GM23338 (cell line): ENCODE results near the gene RNF157. TPM values are rescaled to one million over a fixed set of nuclear protein-coding genes. Genes with fewer than 3 reads are reported as not detected.
A peak's percentile ranks its signal among the peaks of the same experiment; 100 is the strongest.

Experiments
- ATAC-seq: fragments of 200-7000 bp; cut with Tn5 transposase; 3 replicates; pipeline ENCODE4 v1.9.1; 2020
- DNase-seq: peaks from one replicate; pipeline ENCODE4 v3.0.0-alpha.2; 2015; ENCODE audit warnings: low spot score
- H2AFZ ChIP-seq: fragments of 200-600 bp; sonication (generic); 2 replicates; pipeline ENCODE4 v1.8.0; 2016; ENCODE audit warnings: antibody characterized with exemption, mild to moderate bottlenecking, moderate library complexity
- H3F3A ChIP-seq: fragments of 200-600 bp; sonication (generic); replicated peaks from 2 replicates; pipeline ENCODE4 v1.8.0; 2017; ENCODE audit warnings: antibody characterized with exemption, mixed run types, low read depth
- H3K27ac ChIP-seq: fragments of 200-600 bp; sonication (generic); 2 replicates; pipeline ENCODE4 v1.6.1; 2016; ENCODE audit warnings: low read depth
- H3K27me3 ChIP-seq: fragments of 200-600 bp; sonication (generic); 2 replicates; pipeline ENCODE4 v1.8.0; 2016; ENCODE audit warnings: mild to moderate bottlenecking, mixed run types, moderate library complexity; ENCODE audit not compliant: insufficient read depth
- H3K36me3 ChIP-seq: fragments of 200-600 bp; sonication (generic); 2 replicates; pipeline ENCODE4 v1.8.0; 2016; ENCODE audit warnings: mild to moderate bottlenecking; ENCODE audit not compliant: insufficient read depth
- H3K4me1 ChIP-seq: fragments of 200-600 bp; sonication (generic); 2 replicates; pipeline ENCODE4 v1.8.0; 2016; ENCODE audit warnings: mild to moderate bottlenecking, moderate library complexity; ENCODE audit not compliant: insufficient read depth
- H3K4me2 ChIP-seq: fragments of 200-600 bp; sonication (generic); 2 replicates; pipeline ENCODE4 v1.7.1; 2017; ENCODE audit warnings: mixed run types
- H3K4me3 ChIP-seq: fragments of 200-600 bp; sonication (generic); 2 replicates; pipeline ENCODE4 v1.6.1; 2016; ENCODE audit warnings: mixed run types
- H3K79me2 ChIP-seq: fragments of 200-600 bp; sonication (generic); replicated peaks from 2 replicates; pipeline ENCODE4 v1.8.0; 2017; ENCODE audit warnings: mild to moderate bottlenecking; ENCODE audit not compliant: insufficient read depth
- H3K9me2 ChIP-seq: fragments of 200-600 bp; sonication (generic); 2 replicates; pipeline ENCODE4 v1.8.0; 2017; ENCODE audit not compliant: insufficient read depth
- H4K20me1 ChIP-seq: fragments of 200-600 bp; sonication (generic); replicated peaks from 2 replicates; pipeline ENCODE4 v1.8.0; 2017; ENCODE audit warnings: mild to moderate bottlenecking; ENCODE audit not compliant: insufficient read depth
- H3K27ac Mint-ChIP-seq: 2 replicates; pipeline ENCODE4 v1.8.0; 2020; ENCODE audit warnings: inconsistent platforms, mild to moderate bottlenecking, moderate library complexity, mixed read lengths
- H3K27me3 Mint-ChIP-seq: 3 replicates; pipeline ENCODE4 v1.8.0; 2022; ENCODE audit warnings: low read depth, mild to moderate bottlenecking, moderate library complexity, mixed read lengths, inconsistent platforms; ENCODE audit not compliant: insufficient read depth, poor library complexity
- H3K36me3 Mint-ChIP-seq: 3 replicates; pipeline ENCODE4 v1.8.0; 2021; ENCODE audit warnings: low read depth, mild to moderate bottlenecking, inconsistent platforms, moderate library complexity, mixed read lengths
- H3K4me1 Mint-ChIP-seq: 3 replicates; pipeline ENCODE4 v1.8.0; 2020; ENCODE audit warnings: mild to moderate bottlenecking, inconsistent platforms, mixed read lengths
- H3K4me3 Mint-ChIP-seq: 3 replicates; pipeline ENCODE4 v1.8.0; 2021; ENCODE audit warnings: moderate library complexity, mild to moderate bottlenecking, inconsistent platforms, mixed read lengths
- H3K9me3 Mint-ChIP-seq: 3 replicates; pipeline ENCODE4 v1.8.0; 2020; ENCODE audit warnings: moderate library complexity, mild to moderate bottlenecking, inconsistent platforms, mixed read lengths
- CREB1 ChIP-seq: fragments of 250-450 bp; sonication (Bioruptor Pico); IDR thresholded peaks from 2 replicates; pipeline ENCODE4 v1.5.0; 2020; ENCODE audit warnings: low read depth, mild to moderate bottlenecking, moderate library complexity
- CTCF ChIP-seq, 2 experiments: fragments of 200-600 bp in 1 of 2; sonication (generic) in 1 of 2; conservative IDR thresholded peaks; 2 replicates each; pipeline versions ENCODE4 v1.5.1 to v1.6.1; 2016 to 2017; ENCODE audit warnings: antibody characterized with exemption in 2 of 2, low read depth in 2 of 2, mild to moderate bottlenecking in 2 of 2, moderate library complexity in 1 of 2
- ETS1 ChIP-seq: IDR thresholded peaks from 2 replicates; pipeline ENCODE4 v1.6.1; 2016; ENCODE audit warnings: antibody characterized with exemption
- EZH2 ChIP-seq: fragments of 200-600 bp; sonication (generic); IDR thresholded peaks from one replicate; pipeline ENCODE4 v1.8.0; 2017; ENCODE audit warnings: antibody characterized with exemption, mild to moderate bottlenecking, low read depth; ENCODE audit not compliant: unreplicated experiment
- EZH2phosphoT487 ChIP-seq: fragments of 200-600 bp; sonication (generic); IDR thresholded peaks from one replicate; pipeline ENCODE4 v1.8.1; 2018; ENCODE audit warnings: antibody characterized with exemption; ENCODE audit not compliant: unreplicated experiment
- JUNB ChIP-seq: IDR thresholded peaks from one replicate; pipeline ENCODE4 v1.6.1; 2016; ENCODE audit warnings: antibody characterized with exemption; ENCODE audit not compliant: unreplicated experiment
- NANOG ChIP-seq: IDR thresholded peaks from 2 replicates; pipeline ENCODE4 v1.6.1; 2016; ENCODE audit warnings: antibody characterized with exemption, borderline replicate concordance
- POLR2AphosphoS5 ChIP-seq: IDR thresholded peaks from 2 replicates; pipeline ENCODE4 v1.6.1; 2016; ENCODE audit warnings: antibody characterized with exemption, low read depth
- REST ChIP-seq: IDR thresholded peaks from one replicate; pipeline ENCODE4 v1.6.1; 2018; ENCODE audit warnings: antibody characterized with exemption; ENCODE audit not compliant: unreplicated experiment
- STAT1 ChIP-seq: IDR thresholded peaks from one replicate; pipeline ENCODE4 v1.6.1; 2016; ENCODE audit warnings: antibody characterized with exemption; ENCODE audit not compliant: unreplicated experiment
- ZNF114 ChIP-seq: fragments of 250-450 bp; sonication (Bioruptor Pico); IDR thresholded peaks from 2 replicates; pipeline ENCODE4 v1.5.0; 2020; ENCODE audit warnings: mild to moderate bottlenecking, moderate library complexity
- ZNF331 ChIP-seq: fragments of 250-450 bp; sonication (Bioruptor Pico); IDR thresholded peaks from 2 replicates; pipeline ENCODE4 v1.5.0; 2020; ENCODE audit warnings: low read depth, mild to moderate bottlenecking, moderate library complexity
- ZNF462 ChIP-seq: fragments of 250-450 bp; sonication (Bioruptor Pico); IDR thresholded peaks from 2 replicates; pipeline ENCODE4 v1.5.0; 2020; ENCODE audit warnings: mild to moderate bottlenecking, moderate library complexity
- polyA plus RNA-seq: library from polyadenylated mRNA; unstranded; fragments of >200 nt; fragmentation: Nextera tagmentation; extraction: Ambion mirVana; gene quantifications from 2 replicates; pipeline ENCODE4 v1.2.1, GENCODE V29; 2016
- total RNA-seq: library from RNA; depleted of rRNA; stranded (reverse); fragments of >200 nt; shearing (Covaris generic); gene quantifications from 2 replicates; pipeline ENCODE4 v1.2.3, GENCODE V29; 2014

Gene RNF157
- total and polyA plus RNA-seq, 2 experiments from 2014 or later, result 7.8 to 11.7 TPM

GRCh38 chr17:76267051-76267576, 26.8 kb upstream of the RNF157 start:
- Mint-ChIP-seq H3K4me3 (peak overlapping the region; percentile 84), H3K27me3 (peaks cover 19% of the 10 kb centered on the region), H3K4me1 (peaks cover 56% of the 10 kb centered on the region), H3K36me3 (peaks cover 11% of the 10 kb centered on the region; the same call in 2 of the 3 replicates), H3K9me3 (no peaks in the 10 kb centered on the region), H3K27ac (no peak overlapping the region)
- peaks cover 30% of the 10 kb centered on the region for H3K4me1 ChIP-seq
- H3K4me2 ChIP-seq, result peak overlapping the region; percentile 84
- H3K9me2 ChIP-seq, result no peaks in the 10 kb centered on the region
- TF ChIP-seq REST, result no peak
- no peak for TF ChIP-seq CREB1 (CRISPR knock-in tag)
- no peak for TF ChIP-seq ZNF462 (CRISPR knock-in tag)
- TF ChIP-seq EZH2, result no peak
- no peak for TF ChIP-seq NANOG
- TF ChIP-seq ZNF114 (CRISPR knock-in tag), result no peak
- TF ChIP-seq JUNB, result no peak
- TF ChIP-seq CTCF (conservative IDR thresholded peaks at IDR 0.05; ENCODE audit: low read depth in 2 of 2), result no peak
- no peak for TF ChIP-seq ZNF331 (CRISPR knock-in tag)
- TF ChIP-seq STAT1, result no peak
- no peak for TF ChIP-seq EZH2phosphoT487
- no peak for TF ChIP-seq ETS1
- no peak for TF ChIP-seq POLR2AphosphoS5
- H4K20me1 ChIP-seq, result no peaks in the 10 kb centered on the region
- no peak overlapping the region for H2AFZ ChIP-seq
- no peaks in the 10 kb centered on the region for H3K36me3 ChIP-seq
- DNase-seq (no peak), ATAC-seq (no peak)
- no peaks in the 10 kb centered on the region for H3K27me3 ChIP-seq
- H3K27ac ChIP-seq, result peak overlapping the region; percentile 63; the same call in 1 of the 2 replicates
- H3K79me2 ChIP-seq, result peaks cover 21% of the 10 kb centered on the region
- peaks cover 3% of the 10 kb centered on the region; the same call in 1 of the 2 replicates for H3F3A ChIP-seq
- H3K4me3 ChIP-seq, result peak overlapping the region; percentile 89; the same call in 1 of the 2 replicates
